GM10266 (cell line): ENCODE results near the gene ZCCHC8.
"Not testable (repeated sequence)": the region's sequence is repeated elsewhere in the genome, so short reads cannot be mapped to it uniquely, and the experiment has no call there.

ENCODE experiments used
- DNase-seq: peaks from one replicate; pipeline ENCODE4 v3.0.0; 2012; ENCODE audit errors: extremely low spot score
- CTCF ChIP-seq: IDR thresholded peaks from 2 replicates; pipeline ENCODE4 v1.5.1; 2012; ENCODE audit warnings: mild to moderate bottlenecking, low read depth; ENCODE audit not compliant: control insufficient read depth, insufficient read depth; ENCODE audit errors: missing control alignments

The ZCCHC8 gene

GRCh38 chr12:122483969-122484368 is 16.8 kb downstream of the ZCCHC8 start:
- TF ChIP-seq CTCF = no peak
- no peak for DNase-seq

GRCh38 chr12:122481861-122482260 is 18.9 kb downstream of the ZCCHC8 start:
- DNase-seq = no peak
- TF ChIP-seq CTCF = no peak

- DNase-seq = no peak
- TF ChIP-seq CTCF = no peak
Measured at GRCh38 chr12:122480753-122481152, 20.0 kb downstream of the ZCCHC8 start.

GRCh38 chr12:122474324-122474716 is 26.4 kb downstream of the ZCCHC8 start:
- TF ChIP-seq CTCF = no peak
- DNase-seq = no peak

GRCh38 chr12:122473543-122474323 is 27.0 kb downstream of the ZCCHC8 start:
- TF ChIP-seq CTCF = no peak
- DNase-seq = peak; percentile 25

GRCh38 chr12:122471324-122472226 is 29.2 kb downstream of the ZCCHC8 start:
- peak; percentile 79 for TF ChIP-seq CTCF
- DNase-seq = peak; percentile 37

GRCh38 chr12:122470576-122470975 is 30.2 kb downstream of the ZCCHC8 start:
- not testable (repeated sequence) for DNase-seq

- not testable (repeated sequence) for DNase-seq
Measured at GRCh38 chr12:122469856-122470255, 30.9 kb downstream of the ZCCHC8 start.
